K562 (cell line): ENCODE results near the gene EMILIN1. TPM values are rescaled to one million over a fixed set of nuclear protein-coding genes. Genes with fewer than 3 reads are reported as not detected.
A peak's percentile ranks its signal among the peaks of the same experiment; 100 is the strongest.

ENCODE experiments used
- CEBPB ChIP-seq: fragments of 450-650 bp; IDR thresholded peaks from 2 replicates; pipeline ENCODE4 v1.6.1; 2016; ENCODE audit warnings: missing genetic modification characterization, missing compliant biosample characterization
- DMBX1 ChIP-seq: fragments of 250-450 bp; sonication (Bioruptor Pico); IDR thresholded peaks from 2 replicates; pipeline ENCODE4 v1.8.0; 2022; ENCODE audit warnings: inconsistent platforms, mild to moderate bottlenecking, moderate library complexity, borderline replicate concordance
- FOXA3 ChIP-seq, 2 experiments: fragments of 450-650 bp in 1 of 2; sonication (generic) in 1 of 2; formaldehyde crosslinking; IDR thresholded peaks in 1 of 2; conservative IDR thresholded peaks in 1 of 2; 2 replicates each; pipeline versions ENCODE4 v1.4.0 to v1.8.0; 2020 to 2022; ENCODE audit warnings: mild to moderate bottlenecking in 2 of 2, missing genetic modification reagents in 1 of 2
- GMEB1 ChIP-seq: fragments of 250-450 bp; sonication (Bioruptor Pico); IDR thresholded peaks from 2 replicates; pipeline ENCODE4 v1.4.0; 2020; ENCODE audit warnings: mild to moderate bottlenecking
- HDAC2 ChIP-seq: fragments of 450-650 bp; IDR thresholded peaks from 2 replicates; pipeline ENCODE4 v1.6.1; 2016; ENCODE audit warnings: mild to moderate bottlenecking
- LCOR ChIP-seq: sonication (generic); formaldehyde crosslinking; IDR thresholded peaks from 2 replicates; pipeline ENCODE4 v1.8.0; 2022; ENCODE audit warnings: mild to moderate bottlenecking, missing genetic modification reagents
- MXD1 ChIP-seq: fragments of 250-450 bp; sonication (Bioruptor Pico); IDR thresholded peaks from 2 replicates; pipeline ENCODE4 v1.8.0; 2021; ENCODE audit warnings: borderline replicate concordance, mild to moderate bottlenecking, moderate library complexity; ENCODE audit not compliant: poor library complexity, severe bottlenecking
- NBN ChIP-seq: fragments of 450-650 bp; IDR thresholded peaks from 2 replicates; pipeline ENCODE4 v1.6.1; 2016; ENCODE audit warnings: low read depth, mild to moderate bottlenecking
- NR0B1 ChIP-seq: fragments of 450-650 bp; IDR thresholded peaks from one replicate; pipeline ENCODE4 v1.6.1; 2018; ENCODE audit warnings: mild to moderate bottlenecking, moderate library complexity; ENCODE audit not compliant: partially characterized antibody
- NR1H2 ChIP-seq: sonication (generic); formaldehyde crosslinking; IDR thresholded peaks from 2 replicates; pipeline ENCODE4 v1.4.0; 2020; ENCODE audit warnings: mild to moderate bottlenecking, missing genetic modification reagents
- POLR3G ChIP-seq: IDR thresholded peaks from 2 replicates; pipeline ENCODE4 v1.6.1; 2011; ENCODE audit not compliant: insufficient read length, insufficient replicate concordance; ENCODE audit errors: extremely low read depth
- TCF7 ChIP-seq: sonication (generic); IDR thresholded peaks from 2 replicates; pipeline ENCODE4 v1.6.1; 2016; ENCODE audit warnings: antibody characterized with exemption, borderline replicate concordance
- XRCC3 ChIP-seq: fragments of 450-650 bp; IDR thresholded peaks from 2 replicates; pipeline ENCODE4 v1.6.1; 2017; ENCODE audit warnings: mild to moderate bottlenecking, moderate library complexity
- ZNF41 ChIP-seq: fragments of 250-450 bp; sonication (Bioruptor Pico); conservative IDR thresholded peaks from 2 replicates; pipeline ENCODE4 v1.4.0; 2020; ENCODE audit warnings: mild to moderate bottlenecking
- ZNF584 ChIP-seq: fragments of 200-800 bp; sonication (Bioruptor generic); IDR thresholded peaks from 2 replicates; pipeline ENCODE4 v1.6.1; 2016; ENCODE audit warnings: low read depth, mild to moderate bottlenecking, missing genetic modification characterization, missing compliant biosample characterization
- ZNF766 ChIP-seq: fragments of 200-800 bp; sonication (Bioruptor generic); conservative IDR thresholded peaks from 2 replicates; pipeline ENCODE4 v1.6.1; 2016; ENCODE audit warnings: missing genetic modification characterization, missing compliant biosample characterization
- polyA plus RNA-seq, 8 experiments: library from polyadenylated mRNA; depleted of rRNA in 4 of 8; stranded (reverse) in 5 of 8; unstranded in 3 of 8; fragments of >200 nt; fragmentation: Nextera tagmentation in 2 of 8; fragmentation: Illumina TruSeq in 1 of 8; extraction: Ambion mirVana in 2 of 8; extraction: Trizol in 1 of 8; gene quantifications; 2 replicates each; pipeline versions ENCODE4 v1.2.1 to v1.2.3, GENCODE V29; 2011 to 2014; ENCODE audit warnings: inconsistent platforms in 1 of 8, missing spikeins in 1 of 8
- total RNA-seq, 7 experiments: library from RNA; depleted of rRNA in 6 of 7; stranded (reverse); fragments of >200 nt in 6 of 7; fragmentation: Illumina TruSeq in 2 of 7; extraction: Trizol in 2 of 7; gene quantifications; 2 replicates each; pipeline versions ENCODE4 v1.2.1 to v1.2.3, GENCODE V29; 2011 to 2021; ENCODE audit warnings: low replicate concordance in 1 of 7
- TF ChIP-seq, protein P1 (sequence below): fragments of 450-650 bp; IDR thresholded peaks from 2 replicates; pipeline ENCODE4 v1.6.1; 2018; ENCODE audit not compliant: partially characterized antibody
- TF ChIP-seq, protein P2 (sequence below): fragments of 250-450 bp; sonication (Bioruptor Pico); IDR thresholded peaks from 2 replicates; pipeline ENCODE4 v1.4.0; 2020; ENCODE audit warnings: borderline replicate concordance

The EMILIN1 gene
- total and polyA plus RNA-seq, 9 of the 15 experiments (the other 6 are each of a cell fraction or from before 2014, with no cell fraction given), result 0.04 to 2.7 (median 0.54) TPM; not detected in 2

GRCh38 chr2:27123302-27124150, 45.1 kb downstream of the EMILIN1 start, which contains the start of gene ABHD1 (continued):
- TF ChIP-seq GMEB1 (CRISPR knock-in tag) (no peak), TCF7 (no peak), POLR3G (no peak), ZNF41 (no peak), NBN (no peak), DMBX1 (CRISPR knock-in tag) (no peak), HDAC2 (no peak), LCOR (CRISPR knock-in tag) (no peak), NR0B1 (no peak), ZNF584 (no peak), CEBPB (tag) (peak; percentile 91), ZNF766 (CRISPR knock-in tag) (0 out of 2 replicates have a peak, but pooled peaks have one; percentile 35), FOXA3 (CRISPR knock-in tag; conservative IDR thresholded peaks at IDR 0.05 in 1 of 2, IDR thresholded peaks at IDR 0.05 in 1 of 2) (no peak), XRCC3 (no peak), MXD1 (CRISPR knock-in tag) (no peak), NR1H2 (CRISPR knock-in tag) (no peak)
- TF ChIP-seq, protein P1, sequence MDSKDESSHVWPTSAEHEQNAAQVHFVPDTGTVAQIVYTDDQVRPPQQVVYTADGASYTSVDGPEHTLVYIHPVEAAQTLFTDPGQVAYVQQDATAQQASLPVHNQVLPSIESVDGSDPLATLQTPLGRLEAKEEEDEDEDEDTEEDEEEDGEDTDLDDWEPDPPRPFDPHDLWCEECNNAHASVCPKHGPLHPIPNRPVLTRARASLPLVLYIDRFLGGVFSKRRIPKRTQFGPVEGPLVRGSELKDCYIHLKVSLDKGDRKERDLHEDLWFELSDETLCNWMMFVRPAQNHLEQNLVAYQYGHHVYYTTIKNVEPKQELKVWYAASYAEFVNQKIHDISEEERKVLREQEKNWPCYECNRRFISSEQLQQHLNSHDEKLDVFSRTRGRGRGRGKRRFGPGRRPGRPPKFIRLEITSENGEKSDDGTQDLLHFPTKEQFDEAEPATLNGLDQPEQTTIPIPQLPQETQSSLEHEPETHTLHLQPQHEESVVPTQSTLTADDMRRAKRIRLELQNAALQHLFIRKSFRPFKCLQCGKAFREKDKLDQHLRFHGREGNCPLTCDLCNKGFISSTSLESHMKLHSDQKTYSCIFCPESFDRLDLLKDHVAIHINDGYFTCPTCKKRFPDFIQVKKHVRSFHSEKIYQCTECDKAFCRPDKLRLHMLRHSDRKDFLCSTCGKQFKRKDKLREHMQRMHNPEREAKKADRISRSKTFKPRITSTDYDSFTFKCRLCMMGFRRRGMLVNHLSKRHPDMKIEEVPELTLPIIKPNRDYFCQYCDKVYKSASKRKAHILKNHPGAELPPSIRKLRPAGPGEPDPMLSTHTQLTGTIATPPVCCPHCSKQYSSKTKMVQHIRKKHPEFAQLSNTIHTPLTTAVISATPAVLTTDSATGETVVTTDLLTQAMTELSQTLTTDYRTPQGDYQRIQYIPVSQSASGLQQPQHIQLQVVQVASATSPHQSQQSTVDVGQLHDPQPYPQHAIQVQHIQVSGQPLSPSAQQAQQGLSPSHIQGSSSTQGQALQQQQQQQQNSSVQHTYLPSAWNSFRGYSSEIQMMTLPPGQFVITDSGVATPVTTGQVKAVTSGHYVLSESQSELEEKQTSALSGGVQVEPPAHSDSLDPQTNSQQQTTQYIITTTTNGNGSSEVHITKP, result no peak
- TF ChIP-seq, protein P2, sequence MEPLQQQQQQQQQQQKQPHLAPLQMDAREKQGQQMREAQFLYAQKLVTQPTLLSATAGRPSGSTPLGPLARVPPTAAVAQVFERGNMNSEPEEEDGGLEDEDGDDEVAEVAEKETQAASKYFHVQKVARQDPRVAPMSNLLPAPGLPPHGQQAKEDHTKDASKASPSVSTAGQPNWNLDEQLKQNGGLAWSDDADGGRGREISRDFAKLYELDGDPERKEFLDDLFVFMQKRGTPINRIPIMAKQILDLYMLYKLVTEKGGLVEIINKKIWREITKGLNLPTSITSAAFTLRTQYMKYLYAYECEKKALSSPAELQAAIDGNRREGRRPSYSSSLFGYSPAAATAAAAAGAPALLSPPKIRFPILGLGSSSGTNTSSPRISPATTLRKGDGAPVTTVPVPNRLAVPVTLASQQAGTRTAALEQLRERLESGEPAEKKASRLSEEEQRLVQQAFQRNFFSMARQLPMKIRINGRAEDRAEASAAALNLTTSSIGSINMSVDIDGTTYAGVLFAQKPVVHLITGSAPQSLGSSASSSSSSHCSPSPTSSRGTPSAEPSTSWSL (CRISPR knock-in tag), result no peak
